GM18502 (cell line): ENCODE data around the gene NATD1.

Experiments
- ATAC-seq: cut with Tn5 transposase; IDR thresholded peaks from one replicate; pipeline ENCODE4 v1.9.1; 2021; ENCODE audit warnings: mild to moderate bottlenecking; ENCODE audit not compliant: unreplicated experiment, poor library complexity

The NATD1 gene

GRCh38 chr17:21249086-21249795 is 4.0 kb downstream of the NATD1 start:
- ATAC-seq: no peak

- ATAC-seq: no peak
Measured at GRCh38 chr17:21248500-21248899, 4.7 kb downstream of the NATD1 start.

- no peak for ATAC-seq
Measured at GRCh38 chr17:21247552-21248258, 5.5 kb downstream of the NATD1 start.

GRCh38 chr17:21246698-21247097 is 6.5 kb downstream of the NATD1 start:
- no peak for ATAC-seq

- ATAC-seq: no peak
Measured at GRCh38 chr17:21245639-21246084, 7.5 kb downstream of the NATD1 start.

- no peak for ATAC-seq
Measured at GRCh38 chr17:21243516-21244303, 9.5 kb downstream of the NATD1 start.

GRCh38 chr17:21242780-21243515 is 10.3 kb downstream of the NATD1 start:
- no peak for ATAC-seq

GRCh38 chr17:21242026-21242697 is 11.0 kb downstream of the NATD1 start:
- no peak for ATAC-seq

- no peak for ATAC-seq
Measured at GRCh38 chr17:21241564-21241963, 11.6 kb downstream of the NATD1 start.

GRCh38 chr17:21240369-21241055 is 12.7 kb downstream of the NATD1 start:
- no peak for ATAC-seq

GRCh38 chr17:21239680-21240368 is 13.4 kb downstream of the NATD1 start:
- ATAC-seq: peak; percentile 58

- ATAC-seq: no peak
Measured at GRCh38 chr17:21235921-21236320, 17.3 kb downstream of the NATD1 start.

- no peak for ATAC-seq
Measured at GRCh38 chr17:21233581-21234347, 19.4 kb downstream of the NATD1 start.

- ATAC-seq: no peak
Measured at GRCh38 chr17:21232033-21232749, 21.0 kb downstream of the NATD1 start.

GRCh38 chr17:21231533-21231932 is 21.7 kb downstream of the NATD1 start:
- no peak for ATAC-seq

GRCh38 chr17:21228845-21229244 is 24.4 kb downstream of the NATD1 start:
- no peak for ATAC-seq

GRCh38 chr17:21228111-21228510 is 25.1 kb downstream of the NATD1 start:
- ATAC-seq: no peak
